ENCODE results near the gene LILRA6. TPM values are rescaled to one million over a fixed set of nuclear protein-coding genes. Genes with fewer than 3 reads are reported as not detected.
"Not testable (repeated sequence)": the region's sequence is repeated elsewhere in the genome, so short reads cannot be mapped to it uniquely, and the experiment has no call there.

Gene LILRA6
- total RNA-seq, 1 donor from 2014 or later, result 36.9 TPM

DNA sequence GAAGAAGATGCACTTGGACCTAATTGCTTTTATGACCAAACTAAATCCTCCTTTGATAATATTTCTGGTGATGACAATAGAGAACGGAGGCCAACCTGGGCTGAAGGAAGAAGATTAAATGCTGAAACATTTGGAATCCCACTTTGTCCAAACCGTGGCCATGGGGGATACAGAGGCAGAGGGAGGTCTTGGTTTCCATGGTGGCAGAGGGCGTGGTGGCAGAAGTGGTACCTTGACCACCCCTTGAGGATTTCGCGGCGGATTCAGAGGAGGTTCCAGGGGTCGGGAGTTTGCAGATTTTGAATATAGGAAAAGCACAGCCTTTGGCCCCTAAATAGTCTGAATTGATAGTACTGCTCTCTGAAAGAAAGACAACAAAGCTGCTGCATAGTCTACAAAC is 12.6 kb downstream of the LILRA6 start:
- no peaks in the 10 kb centered on the region for H3K4me1 ChIP-seq
- H3K27ac ChIP-seq, result no peak overlapping the region
- no peaks in the 10 kb centered on the region for H3K9me3 ChIP-seq
- no peaks in the 10 kb centered on the region for H3K36me3 ChIP-seq
- TF ChIP-seq, protein P1, sequence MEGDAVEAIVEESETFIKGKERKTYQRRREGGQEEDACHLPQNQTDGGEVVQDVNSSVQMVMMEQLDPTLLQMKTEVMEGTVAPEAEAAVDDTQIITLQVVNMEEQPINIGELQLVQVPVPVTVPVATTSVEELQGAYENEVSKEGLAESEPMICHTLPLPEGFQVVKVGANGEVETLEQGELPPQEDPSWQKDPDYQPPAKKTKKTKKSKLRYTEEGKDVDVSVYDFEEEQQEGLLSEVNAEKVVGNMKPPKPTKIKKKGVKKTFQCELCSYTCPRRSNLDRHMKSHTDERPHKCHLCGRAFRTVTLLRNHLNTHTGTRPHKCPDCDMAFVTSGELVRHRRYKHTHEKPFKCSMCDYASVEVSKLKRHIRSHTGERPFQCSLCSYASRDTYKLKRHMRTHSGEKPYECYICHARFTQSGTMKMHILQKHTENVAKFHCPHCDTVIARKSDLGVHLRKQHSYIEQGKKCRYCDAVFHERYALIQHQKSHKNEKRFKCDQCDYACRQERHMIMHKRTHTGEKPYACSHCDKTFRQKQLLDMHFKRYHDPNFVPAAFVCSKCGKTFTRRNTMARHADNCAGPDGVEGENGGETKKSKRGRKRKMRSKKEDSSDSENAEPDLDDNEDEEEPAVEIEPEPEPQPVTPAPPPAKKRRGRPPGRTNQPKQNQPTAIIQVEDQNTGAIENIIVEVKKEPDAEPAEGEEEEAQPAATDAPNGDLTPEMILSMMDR (IDR thresholded peaks at IDR 0.05), result no peak
- H3K27me3 ChIP-seq (ENCODE audit: low read depth), result no peaks in the 10 kb centered on the region
- DNase-seq (no peak), ATAC-seq (no peak)
- intact Hi-C loops (cut with DNase I), result loop anchor here (5.0 kb wide), 1 partner anchor 63 kb away; no protein-coding TSS in a partner anchor
- H3K4me3 ChIP-seq, result no peak overlapping the region

DNA sequence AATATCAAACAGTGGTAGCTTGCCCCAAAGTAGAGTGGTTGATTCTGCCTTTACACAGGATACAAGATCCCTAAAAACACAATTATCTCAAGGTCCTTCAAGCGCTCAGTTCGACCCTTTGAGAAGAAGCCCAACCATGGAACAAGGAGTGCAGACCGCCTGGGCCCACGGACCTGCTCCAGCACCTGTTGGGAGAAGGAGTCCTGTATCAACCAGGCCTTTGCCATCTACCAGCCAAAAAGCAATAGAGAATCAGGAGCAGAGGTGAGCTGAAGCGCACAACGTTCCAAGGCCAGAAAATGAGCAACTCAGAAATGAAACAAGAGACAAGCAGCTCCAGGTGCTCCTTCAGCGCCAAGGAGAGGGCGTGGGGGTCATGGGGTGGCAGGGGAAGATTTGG is 13.4 kb downstream of the LILRA6 start:
- DNase-seq (no peak), ATAC-seq (no peak)
- intact Hi-C loops (cut with DNase I), result no loop called here
- Histone ChIP-seq H3K36me3 (no peaks in the 10 kb centered on the region), H3K27me3 (ENCODE audit: low read depth) (no peaks in the 10 kb centered on the region), H3K4me1 (no peaks in the 10 kb centered on the region), H3K27ac (no peak overlapping the region), H3K4me3 (no peak overlapping the region), H3K9me3 (no peaks in the 10 kb centered on the region)
- TF ChIP-seq, protein P1 (IDR thresholded peaks at IDR 0.05), result no peak

DNA sequence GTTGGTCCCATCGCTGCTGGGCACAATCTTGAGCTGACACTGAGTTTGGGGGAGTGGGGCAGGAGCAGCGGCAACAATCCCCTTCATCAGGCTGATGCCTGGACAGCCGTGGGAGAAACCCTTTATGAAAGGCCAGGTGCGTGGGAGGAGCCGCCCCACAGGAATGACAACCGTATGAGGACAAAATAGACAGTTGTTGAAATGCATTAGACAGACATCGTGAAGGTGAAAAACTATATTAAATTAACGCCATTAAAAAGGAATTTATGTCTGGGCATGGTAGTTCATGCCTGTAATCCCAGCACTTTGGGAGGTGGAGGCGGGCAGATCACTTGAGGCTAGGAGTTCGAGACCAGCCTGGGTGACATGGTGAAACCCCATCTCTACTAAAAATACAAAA is 18.0 kb downstream of the LILRA6 start:
- H3K9me3 ChIP-seq; H3K4me1 ChIP-seq; H3K27me3 ChIP-seq (ENCODE audit: low read depth); DNase-seq; ATAC-seq; H3K4me3 ChIP-seq; H3K27ac ChIP-seq; H3K36me3 ChIP-seq; intact Hi-C loops (cut with DNase I): not testable (repeated sequence)

DNA sequence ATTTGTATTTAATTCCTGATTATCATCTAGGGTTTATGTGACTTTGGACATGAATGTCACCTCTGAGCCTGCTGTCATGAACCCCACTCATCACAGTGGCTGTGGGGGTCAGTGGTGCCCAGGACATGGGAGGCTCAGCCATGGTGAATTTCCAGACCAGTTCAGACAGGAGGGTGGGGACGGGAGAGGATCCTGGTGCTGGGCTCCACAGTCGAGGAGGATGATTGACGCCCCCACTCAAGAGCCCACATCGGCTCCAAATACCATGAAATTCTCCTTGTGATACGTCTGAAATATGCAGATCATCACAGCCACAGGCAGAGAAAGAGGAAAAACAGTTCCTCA is 18.7 kb downstream of the LILRA6 start:
- H3K36me3 ChIP-seq; H3K27me3 ChIP-seq (ENCODE audit: low read depth); H3K4me3 ChIP-seq; intact Hi-C loops (cut with DNase I); DNase-seq; H3K9me3 ChIP-seq; H3K4me1 ChIP-seq: not testable (repeated sequence)
- H3K27ac ChIP-seq, result peak overlapping the region; percentile 81
- ATAC-seq, result peak; percentile 14 to 18

DNA sequence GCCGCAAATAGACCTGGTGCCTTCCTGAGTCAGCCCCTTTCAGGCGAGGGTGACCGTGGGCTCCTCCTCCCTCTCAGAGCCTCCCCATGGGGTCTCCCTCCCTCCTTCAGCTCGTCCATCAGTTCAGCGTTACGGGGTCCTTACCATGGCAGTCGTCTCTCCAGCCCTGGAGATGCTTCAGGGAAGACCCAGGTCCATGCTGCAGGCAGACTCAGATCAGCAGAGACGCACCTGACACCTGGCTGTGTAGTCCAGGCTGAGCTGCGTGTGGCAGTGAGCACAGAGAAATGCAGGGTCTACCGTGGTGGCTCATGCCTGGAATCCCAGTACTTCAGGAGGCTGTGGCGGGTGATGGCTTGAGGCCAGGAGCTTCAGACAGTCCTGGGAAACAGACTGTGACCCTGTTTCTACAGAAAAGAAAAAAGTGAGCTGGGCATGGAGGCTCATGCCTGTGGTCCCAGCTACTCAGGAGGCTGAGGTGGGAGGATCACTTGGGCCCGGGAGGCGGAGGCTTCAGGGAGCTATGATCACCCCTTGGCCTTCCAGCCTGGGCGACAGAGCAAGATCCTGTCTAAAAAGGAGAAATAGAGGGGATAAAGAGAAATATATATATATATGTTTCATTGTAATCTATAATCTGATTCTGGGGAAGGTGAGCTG is 19.2 kb downstream of the LILRA6 start:
- H3K27me3 ChIP-seq (ENCODE audit: low read depth); H3K4me3 ChIP-seq; intact Hi-C loops (cut with DNase I); DNase-seq; H3K4me1 ChIP-seq; H3K9me3 ChIP-seq; H3K36me3 ChIP-seq: not testable (repeated sequence)
- ATAC-seq, result peak; percentile 28 to 30
- peak overlapping the region; percentile 81 for H3K27ac ChIP-seq

DNA sequence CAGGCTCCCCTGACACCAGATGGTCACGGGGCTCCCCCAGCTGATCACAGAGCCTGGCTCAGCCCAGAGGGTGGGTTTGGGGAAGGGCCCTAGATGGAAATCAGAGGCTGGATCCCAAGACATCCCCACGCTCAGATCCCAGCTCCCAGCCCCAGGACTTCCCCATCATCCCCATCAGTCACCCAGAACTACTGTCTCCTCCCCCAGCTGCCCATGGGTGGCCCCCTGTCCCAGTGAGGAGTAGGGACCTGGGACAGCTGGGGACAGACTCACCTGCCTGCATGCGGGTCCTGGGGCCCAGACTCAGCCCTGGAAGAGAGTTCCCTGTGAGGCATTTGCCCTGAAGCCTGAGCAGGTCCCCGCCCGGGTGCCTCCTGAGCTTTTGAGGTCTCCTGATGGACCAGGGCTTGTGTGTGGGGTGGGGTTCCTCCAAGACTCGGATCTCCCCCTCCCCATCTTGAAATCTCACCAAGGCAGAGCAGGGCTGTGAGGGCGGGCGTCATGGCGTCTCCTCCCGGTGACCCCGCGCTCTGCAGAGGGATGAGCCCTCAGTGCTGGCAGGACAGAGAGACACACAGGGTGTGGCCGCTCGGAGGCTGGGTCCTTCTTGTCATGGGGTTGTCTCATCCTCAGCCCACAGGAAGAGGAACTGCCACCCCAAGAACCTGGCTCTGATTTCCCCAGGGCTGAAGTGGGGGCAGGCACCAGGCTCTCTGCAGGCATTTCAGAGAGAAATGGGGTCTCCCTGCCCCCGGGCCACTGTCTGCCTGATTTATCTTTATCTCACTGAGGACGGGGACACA is 19.9 kb downstream of the LILRA6 start, which contains the start of gene LILRB3:
Gene LILRB3 (minus strand): TSS at position 534 of the 803 bp plus-strand sequence. CDS start 31 bp downstream, at position 503.
- Histone ChIP-seq H3K27ac (peak within 1 kb of the TSS; percentile 81), H3K4me3 (peak within 1 kb of the TSS; percentile 40)
- H3K27me3 ChIP-seq (ENCODE audit: low read depth); H3K4me1 ChIP-seq; H3K36me3 ChIP-seq; intact Hi-C loops (cut with DNase I); H3K9me3 ChIP-seq: not testable (repeated sequence)
- DNase-seq, result peak; percentile 75
- ATAC-seq, result peak; percentile 80 to 90

DNA sequence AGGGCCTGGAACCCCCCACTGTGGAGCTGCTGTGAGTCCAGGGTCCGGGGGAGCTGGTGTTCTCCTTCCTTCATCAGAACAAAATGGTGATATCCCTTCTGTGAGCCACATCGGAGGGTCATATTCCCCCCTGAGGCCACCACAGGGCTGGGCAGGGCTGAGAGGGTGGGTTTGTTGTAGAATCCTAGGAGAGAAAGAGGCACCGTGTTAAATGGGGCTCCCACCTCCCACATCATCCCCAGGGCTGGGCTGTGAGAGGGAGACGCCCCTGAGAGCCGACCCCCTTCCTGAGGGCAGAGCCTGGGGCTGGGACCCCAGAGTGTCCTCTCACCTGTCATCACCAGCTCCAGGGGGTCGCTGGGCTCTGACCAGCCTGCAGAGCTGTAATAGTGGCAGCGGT is 20.6 kb downstream of the LILRA6 start:
- not testable (repeated sequence) for DNase-seq, H3K27ac ChIP-seq

DNA sequence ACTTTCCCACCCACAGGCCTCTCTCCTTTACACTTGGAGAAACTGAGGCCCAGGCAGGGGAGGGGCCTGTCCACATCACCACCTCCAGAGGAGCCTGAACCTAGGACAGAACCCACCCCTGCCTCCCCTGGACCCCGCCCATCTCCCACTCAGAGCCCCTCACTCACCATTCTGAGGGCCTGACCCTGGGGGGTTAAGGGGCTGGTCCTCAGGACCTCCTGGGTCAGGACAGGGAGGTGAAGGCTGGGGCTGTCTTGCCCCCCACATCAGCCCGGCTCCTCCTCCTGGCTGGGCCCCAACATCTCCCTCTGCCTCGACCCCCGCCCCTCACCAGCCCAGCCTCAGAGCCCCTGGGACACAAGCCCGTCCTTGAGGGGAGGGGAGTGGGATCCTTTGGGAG is 22.9 kb downstream of the LILRA6 start:
- ATAC-seq; H3K36me3 ChIP-seq; H3K27me3 ChIP-seq (ENCODE audit: low read depth); H3K9me3 ChIP-seq; H3K4me1 ChIP-seq; H3K27ac ChIP-seq; intact Hi-C loops (cut with DNase I); DNase-seq; H3K4me3 ChIP-seq: not testable (repeated sequence)

More for the DNA sequence above, 20.6 kb downstream of the LILRA6 start:
- H3K27me3 ChIP-seq (ENCODE audit: low read depth); H3K36me3 ChIP-seq; H3K4me1 ChIP-seq; ATAC-seq; H3K9me3 ChIP-seq; intact Hi-C loops (cut with DNase I): not testable (repeated sequence)
- H3K4me3 ChIP-seq, result peak overlapping the region; percentile 40
